IPS-18a (cell line): ENCODE measurements around the gene GORASP2.

Experiments used
- H3K27ac ChIP-seq: one replicate; pipeline ENCODE4 v1.5.1; 2013; ENCODE audit warnings: low read length
- H3K27me3 ChIP-seq: one replicate; pipeline ENCODE4 v1.6.1; 2013; ENCODE audit warnings: mild to moderate bottlenecking, low read length; ENCODE audit not compliant: control insufficient read depth, insufficient read depth
- H3K36me3 ChIP-seq: one replicate; pipeline ENCODE4 v1.6.1; 2013; ENCODE audit warnings: low read depth, low read length; ENCODE audit not compliant: control insufficient read depth
- H3K4me1 ChIP-seq: one replicate; pipeline ENCODE4 v1.6.1; 2013; ENCODE audit warnings: low read depth, low read length; ENCODE audit not compliant: control insufficient read depth
- H3K4me3 ChIP-seq: one replicate; pipeline ENCODE4 v1.5.1; 2013; ENCODE audit warnings: low read length
- H3K9ac ChIP-seq: one replicate; pipeline ENCODE4 v1.6.1; 2013; ENCODE audit warnings: mild to moderate bottlenecking, low read length, moderate library complexity
- H3K9me3 ChIP-seq: one replicate; pipeline ENCODE4 v1.6.1; 2013; ENCODE audit warnings: low read depth, low read length; ENCODE audit not compliant: control insufficient read depth

Gene GORASP2

DNA sequence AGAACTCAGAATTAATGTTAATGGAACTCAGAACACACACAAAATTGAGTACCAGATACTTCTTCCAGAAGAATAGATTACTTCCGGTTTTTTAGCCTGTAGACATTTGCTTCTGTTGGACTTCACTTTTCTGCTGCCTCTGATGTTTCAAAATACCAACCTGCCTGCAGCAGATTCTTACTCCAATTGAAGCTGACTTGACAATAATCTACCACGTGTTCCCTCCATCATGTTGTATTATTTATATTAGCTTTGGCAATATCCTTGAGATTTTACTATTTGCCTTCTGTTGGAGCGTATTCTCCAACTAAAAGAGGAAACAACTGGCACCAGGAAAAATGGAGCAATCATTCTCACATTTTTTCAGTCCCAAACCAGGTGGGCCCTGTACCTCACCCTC lies 3.1 kb upstream of the GORASP2 start:
- Histone ChIP-seq H3K27me3 (no peaks in the 10 kb centered on the region), H3K9ac (no peak overlapping the region), H3K4me3 (no peak overlapping the region), H3K9me3 (no peaks in the 10 kb centered on the region), H3K36me3 (no peaks in the 10 kb centered on the region), H3K27ac (no peak overlapping the region), H3K4me1 (peaks cover 17% of the 10 kb centered on the region)

DNA sequence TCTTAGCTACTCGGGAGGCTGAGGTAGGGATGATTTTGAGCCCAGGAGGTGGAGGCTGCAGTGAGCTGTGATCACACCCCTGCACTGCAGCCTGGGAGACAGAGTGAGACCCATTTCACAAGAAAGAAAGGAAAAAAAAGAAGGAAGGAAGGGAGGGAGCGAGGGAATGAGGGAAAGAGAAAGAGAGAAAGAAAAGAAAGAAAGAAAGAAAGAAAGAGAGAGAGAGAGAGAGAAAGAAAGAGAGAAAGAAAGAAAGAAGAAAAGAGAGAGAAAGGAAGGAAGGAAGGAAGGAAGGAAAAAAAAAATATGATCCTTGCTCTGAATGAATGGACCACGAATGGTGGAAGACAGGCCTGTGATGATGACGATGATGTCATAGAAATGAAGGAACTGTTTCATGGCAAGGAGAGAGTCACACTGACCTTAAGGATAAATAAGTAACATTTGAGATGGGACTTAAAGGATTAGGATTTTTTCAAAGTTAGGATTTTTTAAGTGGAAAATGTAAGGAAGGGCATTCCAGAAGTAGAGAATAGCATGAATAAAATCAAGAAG lies 2.2 kb upstream of the GORASP2 start:
- H3K36me3 ChIP-seq = no peaks in the 10 kb centered on the region
- H3K27ac ChIP-seq = no peak overlapping the region
- H3K9ac ChIP-seq = no peak overlapping the region
- H3K4me3 ChIP-seq = no peak overlapping the region
- peaks cover 22% of the 10 kb centered on the region for H3K4me1 ChIP-seq
- H3K27me3 ChIP-seq = no peaks in the 10 kb centered on the region
- H3K9me3 ChIP-seq = no peaks in the 10 kb centered on the region

DNA sequence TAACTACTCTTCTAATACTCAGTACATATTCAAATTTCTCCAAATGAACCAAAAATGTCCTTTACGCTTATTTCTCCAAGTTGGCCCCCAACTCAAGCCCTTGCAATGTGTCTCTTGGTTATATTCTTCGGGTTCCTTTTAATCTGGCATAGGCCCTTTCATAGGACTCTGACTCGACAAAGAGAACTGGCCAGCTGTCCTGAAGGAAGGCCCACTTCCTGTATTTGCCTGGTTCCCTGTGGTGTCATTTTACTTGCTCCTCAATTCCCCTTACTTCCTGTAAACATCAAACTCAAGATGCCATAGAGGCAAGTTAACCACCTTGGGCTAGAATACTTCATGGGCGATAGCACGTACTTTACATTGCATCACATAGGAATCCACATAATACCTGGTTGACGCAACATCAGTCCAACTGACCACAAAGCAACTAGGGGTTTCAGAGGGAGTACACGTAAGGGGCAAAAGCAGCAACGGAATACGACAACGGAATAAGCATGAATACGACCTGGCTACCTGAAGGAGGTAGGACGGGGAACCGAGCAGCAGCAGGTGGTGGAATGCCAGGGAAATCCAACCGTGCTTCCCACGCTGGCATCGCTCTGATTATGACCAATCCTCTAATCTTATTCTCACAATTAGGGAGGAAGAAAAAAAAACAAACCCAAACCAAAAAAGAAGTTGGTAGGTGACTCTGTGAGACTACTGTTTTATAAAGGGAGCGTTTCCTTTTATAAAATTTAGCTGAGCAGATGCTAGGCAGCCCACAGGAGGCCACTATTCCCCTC lies 823 bp upstream of the GORASP2 start:
- H3K4me1 ChIP-seq = peaks cover 22% of the 10 kb centered on the region
- H3K27ac ChIP-seq = peak overlapping the region; percentile 73
- H3K4me3 ChIP-seq = peak overlapping the region; percentile 65
- no peaks in the 10 kb centered on the region for H3K36me3 ChIP-seq
- no peaks in the 10 kb centered on the region for H3K9me3 ChIP-seq
- peak overlapping the region; percentile 71 for H3K9ac ChIP-seq
- no peaks in the 10 kb centered on the region for H3K27me3 ChIP-seq

DNA sequence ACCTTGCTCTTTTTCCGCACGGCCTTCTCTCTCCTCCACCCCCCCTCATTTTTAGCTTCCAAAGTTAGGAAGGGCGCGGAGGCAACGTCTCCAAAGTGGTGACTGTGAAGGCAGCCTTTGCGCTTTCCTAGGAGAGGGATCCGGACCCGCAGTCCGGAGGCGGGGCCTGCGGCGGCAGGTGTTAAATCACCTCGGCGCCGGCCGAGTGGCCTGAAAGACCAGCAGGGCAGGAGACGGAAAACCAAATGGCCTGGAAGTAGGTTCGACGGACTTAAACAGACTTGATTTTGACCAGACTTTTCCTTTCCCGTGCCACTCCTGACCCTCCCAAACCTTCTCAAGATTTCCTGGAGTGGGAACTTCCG lies 615 bp downstream of the GORASP2 start:
- Histone ChIP-seq H3K27ac (peak overlapping the region; percentile 56), H3K4me1 (peaks cover 22% of the 10 kb centered on the region), H3K27me3 (no peaks in the 10 kb centered on the region), H3K9me3 (no peaks in the 10 kb centered on the region), H3K4me3 (peak overlapping the region; percentile 92), H3K36me3 (no peaks in the 10 kb centered on the region), H3K9ac (peak overlapping the region; percentile 87)

DNA sequence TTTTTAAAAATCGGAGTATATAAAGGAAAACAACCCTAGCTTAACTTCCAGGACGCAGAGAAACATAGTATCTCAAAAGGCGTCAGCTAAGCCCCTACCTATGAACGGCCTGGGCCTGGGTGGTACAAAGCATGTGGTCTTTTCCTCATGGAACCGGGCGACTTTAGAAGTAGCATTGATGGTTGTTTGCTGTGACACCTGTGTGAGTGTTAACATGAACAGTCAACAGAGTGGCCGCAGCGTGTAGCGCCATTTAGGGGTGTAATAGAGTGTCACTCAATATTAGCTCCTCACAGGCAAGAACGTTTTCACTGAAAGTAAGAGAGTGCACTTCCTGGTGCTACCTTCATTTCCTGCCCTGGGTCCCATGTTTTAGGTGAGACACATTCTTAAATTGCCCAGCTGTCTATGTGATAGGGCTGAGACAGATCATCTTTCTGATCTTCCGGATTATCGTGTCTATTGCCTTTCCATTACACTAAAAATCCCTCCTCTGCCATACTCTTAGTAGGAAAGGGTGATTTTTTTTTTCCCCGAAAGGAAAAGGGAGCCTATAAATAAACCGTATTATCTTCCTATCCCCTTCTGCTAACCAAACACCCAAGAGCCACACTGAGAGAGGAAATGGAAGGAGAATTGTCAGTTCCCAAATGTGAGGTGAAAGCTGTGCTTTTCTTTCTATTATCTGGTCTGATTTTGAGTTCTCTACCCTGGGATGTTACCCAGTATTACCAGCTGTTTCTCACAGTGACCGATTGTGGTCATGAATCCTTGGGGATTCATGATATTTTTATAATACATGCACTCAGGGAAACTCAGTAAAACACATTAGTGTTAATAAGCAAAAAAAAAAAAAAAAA lies 1.3 kb downstream of the GORASP2 start:
- peak overlapping the region; percentile 87 for H3K9ac ChIP-seq
- peak overlapping the region; percentile 56 for H3K27ac ChIP-seq
- peaks cover 22% of the 10 kb centered on the region for H3K4me1 ChIP-seq
- H3K4me3 ChIP-seq = peak overlapping the region; percentile 92
- H3K27me3 ChIP-seq = no peaks in the 10 kb centered on the region
- no peaks in the 10 kb centered on the region for H3K36me3 ChIP-seq
- no peaks in the 10 kb centered on the region for H3K9me3 ChIP-seq

DNA sequence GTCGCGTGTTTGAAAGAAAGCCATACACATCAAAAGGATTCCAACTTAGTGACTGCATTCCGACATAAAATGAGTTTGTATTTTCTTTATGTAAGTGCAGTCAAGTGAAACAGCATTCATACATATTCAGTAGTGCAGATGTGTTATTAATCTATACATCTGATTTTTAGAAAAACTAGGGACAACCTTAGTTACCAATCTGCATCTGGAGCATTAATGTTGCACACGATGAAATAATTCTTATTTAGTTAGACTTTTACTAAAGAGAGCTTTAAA lies 1.9 kb downstream of the GORASP2 start:
- Histone ChIP-seq H3K9me3 (no peaks in the 10 kb centered on the region), H3K36me3 (no peaks in the 10 kb centered on the region), H3K4me1 (peaks cover 22% of the 10 kb centered on the region), H3K27me3 (no peaks in the 10 kb centered on the region), H3K4me3 (peak overlapping the region; percentile 92), H3K27ac (no peak overlapping the region), H3K9ac (no peak overlapping the region)

DNA sequence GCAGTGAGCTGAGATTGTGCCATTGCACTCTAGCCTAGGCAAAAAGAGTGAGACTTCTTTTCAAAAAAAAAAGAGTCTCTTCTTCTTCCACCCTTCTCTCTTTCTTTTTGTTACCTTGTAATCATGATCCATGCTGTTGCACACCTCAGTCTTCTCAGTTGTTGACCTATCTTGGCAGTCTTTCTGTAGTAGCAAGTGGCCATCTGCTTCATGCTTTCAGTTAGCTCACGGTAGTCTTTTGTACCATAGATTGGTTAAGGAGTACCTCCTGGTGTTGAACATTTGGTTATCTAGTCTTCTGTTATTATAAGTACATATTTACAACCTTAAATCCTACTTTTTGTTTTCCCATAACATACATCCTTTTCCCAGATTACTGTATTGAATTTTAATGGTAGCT lies 3.1 kb downstream of the GORASP2 start:
- Histone ChIP-seq H3K9me3 (no peaks in the 10 kb centered on the region), H3K36me3 (peaks cover 4% of the 10 kb centered on the region), H3K27me3 (no peaks in the 10 kb centered on the region), H3K4me1 (peaks cover 22% of the 10 kb centered on the region), H3K9ac (no peak overlapping the region), H3K4me3 (no peak overlapping the region), H3K27ac (no peak overlapping the region)

DNA sequence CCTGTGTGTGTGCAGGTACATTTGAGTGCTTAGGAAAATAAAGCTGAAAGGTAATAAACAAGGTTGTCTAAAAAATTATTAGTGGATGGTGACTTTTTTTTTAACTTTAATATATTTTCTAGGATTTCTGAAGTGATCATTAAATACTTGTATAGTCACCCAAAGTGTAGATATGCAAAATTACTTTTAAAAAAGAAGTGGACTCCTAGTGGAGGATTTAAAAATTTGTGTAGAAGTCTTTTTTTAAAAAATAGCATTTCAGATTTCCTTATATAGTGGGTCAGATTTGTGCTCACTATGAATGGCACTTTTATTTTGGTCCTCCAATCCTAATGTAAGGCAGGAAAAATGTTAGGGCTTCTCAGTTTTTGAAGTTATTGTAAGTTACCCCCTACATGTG lies 3.9 kb downstream of the GORASP2 start:
- H3K27me3 ChIP-seq = no peaks in the 10 kb centered on the region
- no peak overlapping the region for H3K27ac ChIP-seq
- H3K4me3 ChIP-seq = no peak overlapping the region
- H3K36me3 ChIP-seq = peaks cover 4% of the 10 kb centered on the region
- H3K9ac ChIP-seq = no peak overlapping the region
- H3K9me3 ChIP-seq = no peaks in the 10 kb centered on the region
- H3K4me1 ChIP-seq = peaks cover 19% of the 10 kb centered on the region

DNA sequence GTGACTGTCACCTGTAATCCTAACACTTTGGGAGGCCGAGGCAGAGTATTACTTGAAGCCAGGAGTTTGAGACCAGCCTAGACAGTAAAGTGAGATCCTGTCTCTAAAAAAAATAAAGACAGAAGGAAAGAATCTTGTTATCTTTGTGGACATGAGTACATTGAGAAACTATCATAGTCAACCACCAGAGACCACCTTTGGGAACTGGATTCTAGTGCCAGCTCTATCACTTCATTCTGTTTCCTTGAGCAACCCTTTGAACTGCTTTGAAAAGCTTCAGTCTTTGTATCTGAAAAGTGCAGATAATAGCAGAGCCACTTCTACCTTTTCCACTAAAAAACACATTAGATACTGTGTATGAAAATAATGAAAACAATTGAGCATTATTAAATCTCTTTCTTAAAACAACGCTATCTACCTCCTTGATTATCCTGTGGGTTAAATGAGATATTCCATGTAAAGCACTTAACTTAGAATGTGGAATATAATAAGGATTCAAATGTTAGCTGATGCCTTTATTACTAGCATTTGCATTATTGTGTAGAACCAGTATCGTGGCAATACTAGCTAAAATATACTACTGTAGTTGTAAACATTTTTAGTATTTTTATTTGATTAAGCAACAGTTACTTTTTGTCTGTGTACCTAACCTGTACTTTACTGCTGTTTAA lies 8.8 kb downstream of the GORASP2 start:
- no peak overlapping the region for H3K9ac ChIP-seq
- no peaks in the 10 kb centered on the region for H3K4me1 ChIP-seq
- no peaks in the 10 kb centered on the region for H3K9me3 ChIP-seq
- no peak overlapping the region for H3K27ac ChIP-seq
- H3K4me3 ChIP-seq = no peak overlapping the region
- H3K36me3 ChIP-seq = peaks cover 4% of the 10 kb centered on the region
- H3K27me3 ChIP-seq = no peaks in the 10 kb centered on the region

DNA sequence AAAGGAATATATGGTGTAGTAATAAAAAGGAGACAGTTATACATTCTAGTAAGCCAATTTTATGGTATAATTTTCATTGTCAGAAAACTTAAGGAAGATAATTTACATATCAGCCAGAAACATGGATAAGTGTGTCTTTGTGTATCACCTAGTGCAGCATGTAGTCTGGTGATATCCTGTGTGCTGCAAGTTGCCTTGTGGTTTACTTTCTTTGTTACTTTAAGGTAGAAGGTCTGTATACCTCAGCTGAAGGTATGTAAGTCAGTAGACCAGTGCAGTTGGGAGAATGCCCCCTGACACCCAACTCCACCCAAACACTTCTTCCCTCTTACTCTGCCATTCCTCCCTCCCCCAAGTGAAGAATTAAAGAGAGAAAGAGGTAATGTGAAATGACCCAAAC lies 11.0 kb downstream of the GORASP2 start:
- no peaks in the 10 kb centered on the region for H3K4me1 ChIP-seq
- H3K27ac ChIP-seq = no peak overlapping the region
- H3K27me3 ChIP-seq = no peaks in the 10 kb centered on the region
- peaks cover 4% of the 10 kb centered on the region for H3K36me3 ChIP-seq
- H3K9me3 ChIP-seq = no peaks in the 10 kb centered on the region
- H3K4me3 ChIP-seq = no peak overlapping the region
- H3K9ac ChIP-seq = no peak overlapping the region

DNA sequence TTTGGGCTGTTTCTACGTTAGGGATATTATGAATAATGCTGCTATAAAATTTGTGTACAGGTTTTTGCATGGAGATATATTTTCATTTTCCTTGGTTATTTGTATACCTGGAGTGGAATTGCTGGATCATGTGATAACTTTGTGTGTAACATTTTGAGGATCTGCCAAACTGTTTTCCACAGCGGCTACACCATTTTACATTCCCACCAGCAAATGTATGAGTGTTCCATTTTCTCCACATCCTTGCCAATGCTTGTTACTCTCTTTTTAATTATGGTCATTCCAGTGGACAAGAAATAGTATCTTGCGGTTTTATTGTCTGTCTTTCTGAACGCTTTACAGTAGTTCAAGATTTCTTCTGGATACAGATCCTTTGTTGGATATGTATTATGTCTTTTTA lies 13.6 kb downstream of the GORASP2 start:
- H3K27ac ChIP-seq = no peak overlapping the region
- no peaks in the 10 kb centered on the region for H3K27me3 ChIP-seq
- H3K9me3 ChIP-seq = no peaks in the 10 kb centered on the region
- no peaks in the 10 kb centered on the region for H3K4me1 ChIP-seq
- no peak overlapping the region for H3K4me3 ChIP-seq
- H3K36me3 ChIP-seq = no peaks in the 10 kb centered on the region
- H3K9ac ChIP-seq = no peak overlapping the region
